ENCODE data around the gene SDCCAG8.

Gene SDCCAG8

GRCh38 chr1:243254927-243255790 is 682 bp upstream of the SDCCAG8 start, which contains the start of gene CEP170:
Gene CEP170, minus strand, starts transcription at chr1:243255281. Its CDS starts 30,001 bp downstream, at chr1:243225280.
- no peak for FAIRE-seq

GRCh38 chr1:243256590-243256989 is 749 bp downstream of the SDCCAG8 start:
- no peak for FAIRE-seq

DNA sequence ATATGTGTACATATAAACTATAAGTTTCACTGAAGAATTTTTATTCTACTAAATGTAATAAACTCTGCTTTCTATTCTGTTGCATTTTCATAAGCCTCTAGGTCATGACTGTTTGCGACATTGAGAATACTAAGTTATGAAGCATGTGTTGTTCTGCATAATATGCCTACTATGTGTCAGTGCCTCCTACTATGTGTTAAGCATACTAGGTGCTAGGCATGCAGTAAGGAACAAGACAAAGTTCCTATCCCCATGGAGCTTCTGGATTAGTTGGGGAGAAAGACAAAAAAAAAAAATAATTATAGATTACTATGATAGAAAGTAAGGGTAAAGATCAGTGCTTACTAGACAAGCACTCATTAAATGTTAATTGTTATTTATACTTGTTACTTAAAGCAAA is 1.3 kb downstream of the SDCCAG8 start:
- no peak for FAIRE-seq

- FAIRE-seq: no peak
These were observed 2.9 kb downstream of the SDCCAG8 start for GRCh38 chr1:243258731-243259130.

DNA sequence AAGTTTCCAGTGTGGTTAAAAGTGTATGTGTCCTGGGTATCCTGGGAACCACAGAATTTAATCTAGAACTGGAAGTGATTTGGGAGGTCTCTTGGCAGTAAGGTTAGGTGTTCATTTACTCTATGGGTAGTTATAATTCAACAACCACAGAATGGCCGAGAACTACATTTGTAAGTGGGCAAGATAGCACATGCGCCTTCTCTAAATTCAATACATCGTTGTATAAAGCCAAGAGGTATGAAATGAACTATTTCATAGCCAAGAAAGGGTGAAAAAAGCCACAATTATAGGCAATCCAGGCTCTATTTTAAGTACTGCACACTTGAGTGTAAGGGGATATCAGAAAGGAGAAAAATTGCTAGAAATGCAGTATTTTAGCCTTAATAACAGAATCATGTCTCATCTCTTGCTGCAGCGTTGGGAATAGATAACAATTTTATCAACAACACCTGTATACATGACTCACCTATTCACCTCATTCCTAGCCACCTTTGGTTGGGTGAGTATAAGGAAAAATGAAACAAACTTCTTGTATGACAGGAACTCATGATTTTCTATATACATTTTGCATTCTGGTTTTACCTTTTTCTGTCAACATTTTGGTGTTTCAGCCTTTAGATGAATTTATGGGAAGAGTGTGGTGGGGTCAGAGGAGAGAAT is 4.5 kb downstream of the SDCCAG8 start:
- no peak for FAIRE-seq

GRCh38 chr1:243261390-243261789 is 5.5 kb downstream of the SDCCAG8 start:
- no peak for FAIRE-seq

DNA sequence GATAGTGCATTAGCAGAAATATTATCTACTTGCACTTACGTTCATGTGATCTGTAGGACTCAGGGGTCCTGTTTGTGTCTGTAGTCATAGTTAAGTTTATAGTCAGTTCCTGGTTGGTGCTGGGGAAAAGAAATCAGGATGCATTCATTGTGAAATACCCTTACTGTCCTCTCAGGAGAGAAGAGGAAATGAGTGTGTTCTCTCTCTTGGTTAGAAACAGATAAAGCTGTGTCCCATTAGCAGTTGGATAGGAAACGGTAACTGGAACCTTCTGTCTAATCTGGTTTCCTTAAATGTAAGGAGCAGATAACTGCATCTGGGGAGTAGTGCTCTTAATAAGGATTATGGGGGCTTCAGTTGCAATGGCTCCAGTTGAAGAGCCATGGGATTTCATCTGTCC is 8.9 kb downstream of the SDCCAG8 start:
- no peak for FAIRE-seq

GRCh38 chr1:243266231-243266630 is 10.4 kb downstream of the SDCCAG8 start:
- FAIRE-seq: no peak

DNA sequence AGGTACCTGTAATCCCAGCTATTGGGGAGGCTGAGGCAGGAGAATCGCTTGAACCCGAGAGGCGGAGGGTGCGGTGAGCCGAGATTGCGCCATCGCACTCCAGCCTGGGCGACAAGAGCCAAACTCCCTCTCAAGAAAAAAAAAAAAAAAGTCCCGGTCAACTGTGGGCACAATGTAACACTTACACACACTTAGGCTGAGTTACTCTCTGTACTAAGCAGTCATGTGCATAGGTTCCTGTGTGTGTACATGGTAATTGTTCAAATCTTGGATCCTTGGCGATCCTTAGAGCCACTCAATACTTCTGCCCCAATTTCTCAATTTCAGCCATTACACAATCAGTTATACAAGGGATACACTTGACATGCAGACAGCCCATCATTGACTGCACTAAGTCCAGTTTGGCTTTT is 11.6 kb downstream of the SDCCAG8 start:
- no peak for FAIRE-seq

DNA sequence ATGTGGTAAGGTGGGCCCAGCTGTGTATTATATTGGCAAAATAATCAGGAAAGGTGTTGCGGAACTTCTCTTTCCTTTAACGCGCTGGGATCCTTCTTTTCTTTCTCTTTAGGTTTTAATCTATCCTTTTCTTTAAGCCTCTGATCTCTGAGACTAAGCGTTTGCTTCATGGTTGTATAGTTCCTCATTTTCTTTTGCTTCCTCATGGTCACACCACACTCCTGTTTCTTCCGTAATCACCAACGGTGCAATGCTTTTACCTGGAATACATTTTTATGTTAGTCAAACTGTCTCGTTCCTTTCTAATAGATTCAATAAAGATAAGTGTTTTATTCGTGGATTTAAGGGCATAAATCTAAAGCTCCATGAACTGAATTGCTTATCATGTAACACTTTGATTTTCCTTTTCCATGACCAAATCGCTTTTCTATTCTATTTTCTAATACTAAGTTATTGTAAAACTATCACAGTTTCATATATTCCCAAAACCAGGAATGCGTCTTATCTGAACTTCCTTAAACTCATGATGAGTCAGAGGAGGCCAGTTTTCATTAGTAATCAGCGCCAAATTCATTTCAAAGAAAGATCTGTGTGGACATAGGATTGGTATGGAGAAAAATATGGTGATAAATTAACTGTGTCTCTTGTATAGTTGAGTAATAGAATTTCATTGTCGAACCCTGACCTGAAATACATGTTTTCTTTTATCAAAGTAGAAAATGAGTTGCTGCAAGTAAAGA is 12.2 kb downstream of the SDCCAG8 start:
- no peak for FAIRE-seq

DNA sequence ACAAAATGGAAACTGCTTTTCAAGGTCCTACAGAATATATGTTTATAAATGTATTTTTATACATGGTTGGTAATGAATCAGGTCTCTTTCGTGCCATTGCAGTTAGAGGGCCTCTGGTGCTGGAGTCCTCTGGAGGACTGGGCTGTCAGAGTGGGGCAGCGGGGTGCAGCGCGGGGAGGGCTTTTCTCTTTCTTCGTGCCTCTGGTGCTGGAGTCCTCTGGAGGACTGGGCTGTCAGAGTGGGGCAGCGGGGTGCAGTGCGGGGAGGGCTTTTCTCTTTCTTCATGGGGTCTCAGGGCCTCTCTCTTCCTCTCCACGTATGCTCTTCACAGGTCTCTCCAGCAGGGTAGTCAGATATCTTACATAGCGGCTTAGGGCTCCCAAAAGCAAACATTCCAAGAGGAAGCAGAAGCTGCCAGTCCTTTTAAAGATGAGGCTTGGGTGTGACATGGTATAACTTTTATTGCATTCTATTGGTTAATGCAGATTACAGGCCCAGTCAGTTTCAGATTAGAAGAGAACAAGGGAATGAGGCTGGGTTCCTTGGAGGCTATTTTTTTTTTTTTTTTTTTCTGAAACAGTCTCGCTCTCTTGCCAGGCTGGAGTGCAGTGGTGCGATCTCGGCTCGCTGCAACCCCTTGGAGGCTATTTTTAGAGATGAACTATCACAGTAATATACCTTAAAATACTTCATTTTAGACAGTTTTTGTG is 13.1 kb downstream of the SDCCAG8 start:
- FAIRE-seq: no peak

- no peak for FAIRE-seq
These were observed 13.6 kb downstream of the SDCCAG8 start for GRCh38 chr1:243269461-243269801.

DNA sequence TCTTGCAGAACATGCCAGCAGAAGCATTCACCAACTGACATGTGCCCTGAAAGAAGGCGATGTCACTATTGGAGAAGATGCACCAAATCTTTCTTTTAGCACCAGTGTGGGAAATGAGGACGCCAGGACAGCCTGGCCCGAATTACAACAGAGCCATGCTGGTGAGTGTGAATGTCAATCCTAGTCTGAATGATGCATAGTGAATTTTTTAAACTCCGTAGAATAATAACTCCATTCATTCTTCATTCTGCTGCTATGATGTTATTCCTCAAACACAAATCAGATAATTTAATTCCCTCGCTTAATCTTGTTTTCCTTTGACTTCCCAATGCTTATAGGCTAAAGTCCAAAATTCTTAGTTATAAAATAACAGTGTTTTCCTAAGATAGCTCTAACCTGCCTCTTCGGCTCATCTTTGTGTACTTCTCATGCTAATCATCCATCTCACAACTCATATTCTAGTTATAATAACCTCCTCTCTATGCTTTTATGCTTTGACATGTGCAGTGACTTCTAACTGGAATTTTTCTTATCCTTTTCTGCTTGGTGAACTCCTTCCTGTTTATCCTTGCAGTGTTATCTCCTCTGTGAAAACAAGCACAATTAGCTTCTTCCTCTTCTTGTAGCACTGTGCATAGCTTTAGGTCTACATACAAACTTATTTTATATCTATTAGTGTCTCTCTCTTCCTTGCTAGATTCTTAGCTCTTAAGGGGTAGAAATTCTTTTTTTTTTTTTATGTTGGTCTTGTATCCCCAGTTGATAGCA is 14.4 kb downstream of the SDCCAG8 start:
- no peak for FAIRE-seq

GRCh38 chr1:243271996-243272395 is 16.2 kb downstream of the SDCCAG8 start:
- no peak for FAIRE-seq

GRCh38 chr1:243272401-243272800 is 16.6 kb downstream of the SDCCAG8 start:
- FAIRE-seq: no peak

GRCh38 chr1:243273506-243273905 is 17.7 kb downstream of the SDCCAG8 start:
- FAIRE-seq: no peak

DNA sequence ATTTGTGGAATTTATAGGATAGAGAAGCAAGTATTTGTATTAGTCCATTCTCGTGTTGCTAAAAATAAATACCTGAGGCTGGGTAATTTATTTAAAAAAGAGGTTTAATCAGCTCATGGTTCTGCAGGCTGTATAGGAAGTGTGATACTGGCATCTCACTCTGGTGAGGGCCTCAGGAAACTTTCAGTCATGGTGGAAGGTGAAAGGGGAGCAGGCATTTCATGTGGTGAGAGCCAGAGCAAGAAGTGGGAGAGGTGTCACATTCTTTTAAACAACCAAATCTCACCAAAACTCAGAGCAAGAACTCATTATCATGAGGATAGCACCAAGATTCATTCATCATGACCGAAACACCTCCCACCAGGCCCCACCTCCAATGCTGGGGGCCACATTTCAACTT is 18.1 kb downstream of the SDCCAG8 start:
- FAIRE-seq: no peak

DNA sequence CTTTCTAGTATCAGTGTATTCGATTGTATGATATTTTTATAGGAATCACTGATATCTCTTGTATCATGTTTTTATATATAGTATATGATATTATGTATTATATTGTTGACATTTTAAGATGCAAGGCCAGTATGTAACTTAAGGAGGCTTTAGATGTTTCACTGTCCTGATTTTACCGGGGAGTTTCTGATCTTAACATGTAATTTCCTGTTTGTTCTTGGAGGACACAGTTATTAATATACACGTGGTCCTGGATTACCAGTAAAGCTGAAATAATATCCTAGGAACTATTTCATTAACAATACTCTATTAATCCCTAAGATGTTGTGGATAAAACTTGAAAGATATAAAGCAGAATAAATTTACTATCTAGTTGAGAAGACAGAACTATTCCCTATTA is 19.5 kb downstream of the SDCCAG8 start:
- FAIRE-seq: no peak

- no peak for FAIRE-seq
These were observed 24.8 kb downstream of the SDCCAG8 start for GRCh38 chr1:243280571-243281129.

DNA sequence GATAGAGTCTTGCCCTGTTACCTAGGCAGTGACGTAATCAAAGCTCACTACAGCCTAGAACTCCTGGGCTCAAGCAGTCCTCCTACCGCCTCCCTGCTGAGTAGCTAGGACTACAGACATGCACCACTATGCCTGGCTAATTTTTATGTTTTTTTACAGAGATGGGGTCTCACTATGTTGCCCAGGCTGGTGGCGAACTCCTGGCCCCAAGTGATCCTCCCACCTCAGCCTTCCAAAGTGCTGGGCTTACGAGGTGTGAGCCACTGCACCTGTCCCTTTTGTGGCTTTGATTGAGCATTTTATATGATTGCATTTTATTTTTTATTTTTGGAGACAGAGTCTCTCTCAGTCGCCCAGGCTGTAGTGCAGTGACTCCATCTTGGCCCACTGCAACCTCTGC is 25.8 kb downstream of the SDCCAG8 start:
- FAIRE-seq: no peak

- FAIRE-seq: no peak
These were observed 30.7 kb downstream of the SDCCAG8 start for GRCh38 chr1:243286409-243287122.
